HL-60/S4 treated with retinoic acid at 250 ng/mL for 4 days and 3 days (cell line): ENCODE results near the gene AKAP8.
"Not testable (repeated sequence)": the region's sequence is repeated elsewhere in the genome, so short reads cannot be mapped to it uniquely, and the experiment has no call there.

Experiments used
- in situ Hi-C: fragments of 300-500 bp; cut with MboI; formaldehyde crosslinking; loops from 2 replicates; pipeline ENCODE4 v1.7.0; 2022; ENCODE audit warnings: low sequenced_read_pairs

The AKAP8 gene

DNA sequence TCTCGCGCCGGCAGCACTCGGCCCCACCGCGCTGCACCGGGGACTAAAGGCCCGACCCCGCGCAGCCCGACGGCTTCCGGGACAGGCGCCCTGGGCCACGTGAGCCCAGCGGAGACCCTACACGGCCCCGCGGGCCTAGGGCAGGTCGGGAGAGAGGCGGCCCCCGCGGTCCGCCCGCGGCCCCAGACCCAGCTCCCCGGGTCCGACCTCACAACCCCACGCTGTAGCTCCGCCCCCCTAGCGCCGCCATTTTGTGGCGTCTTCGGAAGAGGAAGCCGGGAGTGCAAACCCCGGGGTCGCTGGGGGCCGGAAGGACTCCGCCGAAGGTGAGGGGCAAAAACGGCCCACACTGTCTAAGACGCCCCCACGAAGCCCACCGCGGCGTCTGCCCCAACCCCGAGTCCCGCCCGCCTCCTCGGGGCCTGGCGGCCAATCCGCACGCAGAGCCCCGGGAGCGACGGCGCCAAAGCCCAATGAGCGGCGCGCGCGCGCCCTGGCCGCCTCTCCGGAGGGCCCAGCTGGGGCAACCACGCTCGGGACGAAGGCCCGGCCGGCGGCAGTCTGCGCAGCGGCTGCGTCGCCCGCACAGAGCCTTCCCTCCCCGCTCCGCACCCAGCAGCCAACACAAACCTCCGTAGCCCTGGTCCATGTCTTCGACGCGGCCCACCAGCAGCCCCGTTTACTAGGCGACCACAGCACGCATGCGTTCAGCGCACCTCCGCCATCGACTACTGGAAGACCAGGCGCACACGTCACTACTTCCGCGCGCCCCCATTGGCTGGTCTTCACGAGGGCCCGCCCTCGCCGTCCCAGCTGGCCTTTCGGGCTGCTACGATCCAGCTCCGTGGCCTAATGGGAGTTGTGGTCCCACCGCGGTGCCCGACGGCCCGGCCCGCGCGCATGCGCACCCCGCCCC lies at the start of gene AKAP8:
Gene AKAP8 (minus strand): TSS at position 705 of the 916 bp plus-strand sequence. CDS start 56 bp downstream, at position 649.
- in situ Hi-C loops, result no loop called here

DNA sequence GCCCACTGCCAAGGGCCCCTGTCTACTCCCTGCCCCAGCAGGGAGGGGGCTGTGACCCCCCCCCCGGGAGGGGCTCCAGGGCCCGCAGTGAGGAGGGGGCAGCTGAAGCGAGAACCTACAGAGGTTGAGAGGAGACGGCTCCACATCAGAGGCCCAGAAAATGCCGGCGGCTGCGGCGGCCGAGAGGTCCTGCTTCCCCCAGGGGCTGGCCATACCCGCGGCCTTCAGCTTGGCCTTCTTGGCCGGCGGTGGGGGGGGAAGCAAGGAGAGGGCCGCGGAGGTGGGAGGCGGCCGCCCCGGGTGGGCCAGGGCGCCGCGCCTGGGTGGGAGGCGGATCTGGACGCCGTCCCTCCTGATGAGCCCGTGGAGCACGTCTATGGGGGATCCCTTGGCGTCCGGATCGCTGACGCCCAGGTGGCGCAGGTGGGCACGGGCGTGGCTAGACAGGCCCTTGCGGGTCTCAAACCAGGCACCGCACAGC lies 48.4 kb upstream of the AKAP8 start:
- in situ Hi-C loops, result no loop called here

DNA sequence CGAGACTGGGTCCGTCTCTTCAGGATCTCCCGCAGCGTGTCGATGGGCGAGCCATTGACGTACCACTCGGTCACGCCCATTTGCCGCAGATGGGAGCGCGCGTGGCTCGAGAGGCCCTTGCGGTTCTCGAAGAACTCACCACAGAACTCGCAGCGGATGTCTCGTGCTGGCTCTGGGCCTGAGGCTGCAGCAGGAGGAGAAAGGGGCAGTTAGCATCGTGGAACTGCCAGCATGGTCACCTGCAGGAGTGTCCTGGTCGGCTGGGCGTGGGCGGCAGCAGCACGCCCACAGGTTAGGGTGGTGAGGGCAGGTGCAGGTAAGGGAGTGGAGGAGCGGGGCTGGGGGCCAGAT lies 47.7 kb upstream of the AKAP8 start:
- in situ Hi-C loops, result no loop called here

DNA sequence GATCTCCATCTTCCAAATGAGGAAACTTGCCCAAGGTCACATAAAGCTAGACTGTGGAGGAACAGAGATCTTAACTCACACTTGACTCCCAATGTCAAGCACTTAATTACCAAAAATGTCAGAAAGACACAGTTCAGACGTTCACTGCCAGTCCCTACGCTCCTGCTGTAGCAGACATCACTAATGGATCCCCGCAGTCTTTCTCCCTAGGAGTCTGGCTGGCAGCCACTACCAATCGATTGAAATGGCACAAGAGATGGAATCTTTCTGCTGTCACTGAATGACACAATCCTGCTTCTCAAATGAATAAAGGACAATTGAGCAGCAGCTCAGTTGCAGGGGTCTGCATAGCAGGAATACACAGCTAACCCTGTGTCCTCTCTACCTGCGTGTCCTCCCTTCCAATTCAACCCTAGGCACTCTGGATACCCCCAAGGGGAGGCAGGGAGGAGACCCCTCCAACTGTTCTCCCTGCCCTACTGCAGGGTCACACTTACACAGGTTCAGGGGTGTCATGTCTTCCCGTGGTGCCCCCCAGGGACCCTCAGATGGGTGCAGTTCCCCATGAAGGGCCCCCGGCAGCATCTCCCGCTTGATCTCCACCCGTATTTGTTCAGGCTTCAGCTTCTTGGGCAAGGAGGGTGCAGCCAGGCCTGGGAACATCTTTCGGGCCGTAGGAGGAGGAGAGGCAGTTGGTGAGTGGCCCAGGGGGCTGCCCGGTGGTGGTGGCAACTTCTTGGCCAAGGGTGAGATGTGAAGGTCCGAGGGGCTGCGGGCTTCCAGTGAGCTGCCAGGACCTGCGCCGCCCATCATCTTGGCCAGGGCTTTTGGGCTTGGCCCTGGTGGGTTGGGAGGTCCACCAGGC lies 47.1 kb upstream of the AKAP8 start:
- in situ Hi-C loops, result no loop called here

- in situ Hi-C loops, result no loop called here
Measured at GRCh38 chr19:15425321-15425950, 45.8 kb upstream of the AKAP8 start.

DNA sequence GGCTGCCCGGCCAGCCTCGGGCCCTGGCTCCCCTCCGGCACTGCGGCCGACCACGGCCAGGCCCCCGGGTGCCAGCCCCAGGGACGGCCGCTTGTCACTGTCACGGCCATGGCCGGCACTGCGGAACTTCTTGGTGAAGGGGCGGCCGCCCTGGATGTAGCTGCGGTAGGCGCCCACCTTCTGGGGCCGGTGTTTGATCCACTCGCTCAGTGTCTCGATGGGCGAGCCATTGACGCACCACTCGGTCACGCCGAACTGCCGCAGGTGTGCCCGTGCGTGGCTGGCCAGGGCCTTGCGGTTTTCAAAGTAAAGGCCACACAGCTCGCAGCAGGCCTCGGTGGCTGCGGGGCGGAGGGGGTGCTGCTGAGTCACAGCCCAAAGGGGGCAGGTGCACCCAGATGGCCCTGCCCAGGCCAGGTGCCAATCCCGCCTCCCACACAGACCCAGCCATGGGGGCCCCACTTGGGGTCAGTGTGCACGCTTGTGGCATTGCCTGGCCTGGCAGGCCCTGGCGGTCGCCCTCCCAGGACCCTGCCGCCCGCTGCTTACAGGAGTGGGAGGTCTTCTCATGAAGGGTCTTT lies 45.2 kb upstream of the AKAP8 start:
- in situ Hi-C loops, result no loop called here

DNA sequence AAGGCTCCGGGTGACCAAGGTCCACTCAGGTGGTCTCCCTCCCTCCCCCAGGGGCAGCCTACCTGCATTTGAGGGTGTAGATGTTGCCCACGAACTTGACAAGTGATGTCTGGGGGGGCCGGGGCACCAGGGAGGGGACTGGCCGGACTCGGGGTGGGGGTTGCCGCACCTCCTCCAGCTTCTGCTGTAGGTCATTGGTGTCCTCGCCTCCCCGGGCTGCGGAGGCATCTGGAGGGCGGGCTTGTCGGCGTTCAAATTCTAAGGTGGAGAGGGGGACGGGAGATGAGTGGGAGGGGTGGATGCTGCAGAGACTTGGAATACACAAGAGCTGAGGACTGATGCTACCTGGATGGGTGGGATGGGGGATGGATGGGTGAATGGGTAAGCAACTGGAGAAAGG lies 44.5 kb upstream of the AKAP8 start:
- in situ Hi-C loops, result no loop called here

DNA sequence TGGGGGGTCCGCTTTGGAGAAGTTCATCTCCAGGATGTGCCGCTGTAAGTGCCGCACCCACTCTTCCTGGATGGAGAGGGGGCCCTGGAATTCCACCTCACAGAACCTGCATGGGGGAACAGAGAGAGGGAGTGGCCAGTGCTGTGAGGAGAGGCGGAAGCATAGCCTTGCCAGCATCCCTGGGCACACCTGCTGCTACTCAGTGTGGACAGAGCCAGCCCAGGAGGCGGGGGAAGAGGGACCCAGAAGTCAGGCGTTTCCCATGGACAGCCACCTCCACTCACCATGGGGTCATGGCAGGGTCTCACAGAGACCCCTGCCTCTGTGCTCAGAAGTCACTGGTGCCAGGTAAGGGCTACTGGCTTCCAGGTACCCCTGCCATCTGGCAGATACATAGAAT lies 43.5 kb upstream of the AKAP8 start:
- in situ Hi-C loops, result no loop called here

DNA sequence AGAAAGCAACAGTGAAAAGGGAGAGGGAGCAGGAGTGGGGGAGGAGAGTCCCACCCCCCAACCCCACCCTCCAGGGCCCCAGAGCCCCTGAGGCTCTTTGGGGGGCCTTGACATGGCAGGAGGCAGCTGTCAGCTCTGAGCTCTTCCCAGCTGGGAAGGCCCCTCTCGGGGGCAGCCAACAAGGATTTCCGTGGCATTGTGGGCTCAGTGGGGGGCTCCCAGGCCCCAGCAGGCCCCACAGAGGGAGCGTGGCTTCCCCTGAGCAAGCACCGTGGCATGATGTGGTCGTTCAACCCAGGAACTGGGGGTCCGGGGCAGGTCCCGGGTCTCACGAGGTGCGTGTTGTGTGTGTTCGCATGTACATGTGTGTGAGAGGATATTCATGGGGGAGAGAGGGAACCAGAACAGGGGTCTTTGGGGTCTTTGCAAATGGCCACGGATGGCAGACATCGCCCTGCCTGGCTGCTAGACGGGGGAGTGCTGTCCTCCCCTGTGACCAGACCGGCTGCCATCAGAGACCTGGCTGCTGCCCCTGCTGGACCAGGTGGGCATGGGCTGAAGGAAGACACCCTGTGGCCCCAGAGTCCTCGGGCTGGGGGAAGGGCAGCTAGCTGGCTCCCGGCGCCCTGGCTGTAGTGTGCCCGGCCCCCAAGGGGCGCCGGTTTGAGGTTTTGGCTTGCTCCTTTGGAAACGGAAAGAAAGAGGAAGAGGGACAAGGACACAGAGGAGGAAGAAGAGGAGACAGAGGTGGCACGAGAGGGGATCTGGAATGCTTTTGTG lies 42.9 kb upstream of the AKAP8 start:
- in situ Hi-C loops, result no loop called here

- in situ Hi-C loops, result no loop called here
Measured at GRCh38 chr19:15421721-15422260, 42.2 kb upstream of the AKAP8 start.

DNA sequence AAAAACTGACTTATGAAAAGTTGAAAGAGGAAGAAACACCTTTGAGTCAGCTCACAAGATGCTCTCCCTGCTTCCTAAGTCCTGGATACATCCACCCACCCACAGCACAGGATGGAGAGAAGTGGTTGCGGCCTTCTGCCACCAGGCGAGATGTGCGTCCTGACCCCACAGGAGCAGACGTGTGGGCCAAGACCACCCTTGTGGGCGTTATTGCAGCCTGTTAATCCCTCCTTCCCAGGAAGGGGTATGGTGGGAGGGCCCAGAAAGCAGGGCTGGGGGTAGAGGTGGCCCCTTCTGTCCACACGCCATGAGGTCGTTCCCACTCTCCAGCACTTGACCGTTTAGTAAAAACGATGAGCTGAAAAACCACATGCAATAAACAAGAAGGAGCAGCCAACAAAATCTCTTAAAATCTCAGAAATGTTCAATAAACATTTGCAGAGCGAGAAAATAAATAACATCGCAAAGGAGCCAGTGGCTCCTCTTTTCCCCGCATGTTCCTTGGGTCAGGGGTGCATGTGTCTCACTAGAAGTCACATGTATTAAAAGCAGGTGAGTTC lies 41.6 kb upstream of the AKAP8 start:
- in situ Hi-C loops, result no loop called here

DNA sequence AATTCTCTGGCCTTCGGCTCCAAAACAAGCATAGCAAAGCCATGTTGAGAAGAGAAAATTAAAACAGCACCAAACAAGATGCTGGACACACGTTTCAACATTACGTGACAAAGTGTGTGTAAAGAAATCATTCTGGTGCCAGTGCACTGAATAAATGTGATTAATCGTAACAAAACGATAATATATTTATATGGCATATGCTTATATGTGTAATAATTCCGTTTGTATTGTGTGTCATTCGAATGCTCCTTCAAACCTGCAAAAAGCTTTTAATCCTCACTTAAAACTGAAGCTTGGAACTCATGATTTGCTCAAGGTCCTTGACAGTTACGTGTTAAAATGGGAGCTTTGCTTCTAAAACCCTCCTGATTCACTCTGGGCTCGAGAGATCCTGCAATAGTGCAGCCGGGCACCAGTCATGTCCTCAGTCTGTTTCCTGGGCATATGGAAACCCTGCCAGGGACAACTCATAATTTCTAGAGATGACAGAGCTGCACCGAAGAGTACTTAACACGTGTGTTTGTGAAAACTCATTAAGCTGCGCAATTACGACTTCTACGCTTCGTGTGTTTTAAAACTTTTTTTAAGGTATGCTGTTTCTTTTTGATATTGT lies 39.9 kb upstream of the AKAP8 start:
- in situ Hi-C loops, result no loop called here

DNA sequence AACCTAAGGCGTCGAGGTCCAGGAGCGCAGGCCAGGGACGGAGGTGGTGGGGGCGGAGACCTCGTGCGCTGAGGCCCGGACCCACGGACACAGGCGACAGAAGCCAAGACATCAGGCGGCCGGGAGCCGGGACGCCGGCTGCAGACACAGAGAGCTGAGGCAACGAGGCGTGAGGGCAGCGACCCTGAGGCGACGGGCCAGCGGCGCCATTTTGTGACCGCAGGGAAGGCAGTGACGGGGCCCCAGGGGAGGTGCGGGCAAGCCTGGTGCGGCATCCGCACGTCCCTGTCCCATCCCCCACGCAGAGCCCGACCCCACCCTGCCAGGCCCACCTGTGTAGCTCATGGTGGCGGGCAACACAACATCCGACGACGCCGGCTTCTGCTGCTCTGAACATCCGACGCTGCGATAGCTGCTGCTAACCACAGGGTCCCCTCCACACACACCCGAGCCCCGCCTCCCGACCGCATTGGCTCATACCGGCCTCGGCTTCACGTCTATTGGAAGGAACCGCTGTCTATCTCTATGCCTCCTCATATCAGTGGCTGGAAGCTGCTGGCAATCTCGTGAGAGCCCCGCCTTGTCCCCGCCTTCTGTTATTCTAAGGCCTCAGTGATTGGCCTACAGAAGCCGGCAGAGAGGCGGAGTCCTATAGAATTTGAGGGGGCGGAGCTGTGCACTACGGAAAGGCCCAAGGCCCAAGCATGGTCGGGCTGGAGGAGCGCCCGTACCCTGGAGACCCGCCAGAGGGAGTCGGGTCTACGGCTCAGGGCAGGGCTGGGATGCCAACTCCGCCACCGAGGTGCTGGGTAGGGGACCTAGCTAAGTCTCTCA lies 39.2 kb upstream of the AKAP8 start, which contains the start of gene AKAP8L:
Gene AKAP8L (minus strand): TSS at position 410 of the 834 bp plus-strand sequence. CDS start 65 bp downstream, at position 345.
- in situ Hi-C loops, result no loop called here

DNA sequence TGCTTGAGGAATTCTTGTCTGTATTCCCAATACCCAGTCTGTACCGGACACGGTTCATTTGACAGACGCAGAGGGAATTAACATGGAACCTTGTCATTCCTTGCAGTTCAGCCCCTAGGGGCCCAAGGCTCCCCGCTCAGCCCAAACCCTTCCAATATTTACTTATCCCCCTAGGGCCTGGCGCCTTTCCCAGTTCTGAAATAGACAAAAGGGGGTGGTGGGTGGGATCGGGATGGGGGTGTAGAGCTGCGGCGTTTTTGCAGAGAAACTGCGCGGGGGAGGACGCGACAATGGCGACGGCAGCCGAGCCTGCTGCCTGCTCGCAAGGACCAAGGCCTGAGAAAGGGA lies 38.6 kb upstream of the AKAP8 start:
- in situ Hi-C loops, result no loop called here

- in situ Hi-C loops, result no loop called here
Measured at GRCh38 chr19:15417699-15418098, 38.1 kb upstream of the AKAP8 start.

DNA sequence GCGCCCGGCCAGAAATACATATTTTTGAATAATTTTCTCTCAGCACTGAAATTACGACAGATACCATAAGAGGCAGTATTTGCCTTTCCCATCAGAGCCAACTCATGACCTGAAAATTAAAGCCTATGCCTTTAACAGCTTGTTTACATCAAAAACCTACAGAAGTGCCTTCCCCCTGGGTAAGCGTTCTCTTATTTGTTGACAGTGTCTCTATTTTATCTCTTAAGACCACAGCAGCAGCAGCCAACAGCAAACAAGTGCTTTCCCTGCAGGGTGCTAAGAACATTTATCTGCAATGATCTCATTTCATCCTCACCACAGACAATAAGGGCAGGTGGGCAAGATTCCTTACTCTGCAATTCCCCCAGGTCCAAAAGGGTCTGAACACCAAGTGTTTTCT lies 33.2 kb upstream of the AKAP8 start:
- in situ Hi-C loops, result no loop called here

DNA sequence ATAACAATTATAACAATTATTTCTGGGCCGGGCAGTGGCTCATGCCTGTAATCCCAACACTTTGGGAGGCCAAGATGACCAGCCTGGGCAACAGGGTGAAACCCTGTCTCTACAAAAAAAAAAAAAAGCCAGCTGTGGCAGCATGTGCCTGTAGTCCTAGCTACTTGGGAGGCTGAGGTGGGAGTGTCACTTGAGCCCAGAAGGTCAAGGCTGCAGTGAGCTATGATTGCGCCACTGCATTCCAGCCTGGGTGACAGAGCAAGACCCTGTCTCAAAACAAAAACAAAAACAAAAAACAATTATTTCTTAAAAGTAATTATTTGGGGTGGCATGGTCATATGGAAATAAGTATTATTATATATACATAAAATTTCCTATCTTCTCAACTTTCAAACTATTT lies 31.8 kb upstream of the AKAP8 start:
- in situ Hi-C loops, result not testable (repeated sequence)

DNA sequence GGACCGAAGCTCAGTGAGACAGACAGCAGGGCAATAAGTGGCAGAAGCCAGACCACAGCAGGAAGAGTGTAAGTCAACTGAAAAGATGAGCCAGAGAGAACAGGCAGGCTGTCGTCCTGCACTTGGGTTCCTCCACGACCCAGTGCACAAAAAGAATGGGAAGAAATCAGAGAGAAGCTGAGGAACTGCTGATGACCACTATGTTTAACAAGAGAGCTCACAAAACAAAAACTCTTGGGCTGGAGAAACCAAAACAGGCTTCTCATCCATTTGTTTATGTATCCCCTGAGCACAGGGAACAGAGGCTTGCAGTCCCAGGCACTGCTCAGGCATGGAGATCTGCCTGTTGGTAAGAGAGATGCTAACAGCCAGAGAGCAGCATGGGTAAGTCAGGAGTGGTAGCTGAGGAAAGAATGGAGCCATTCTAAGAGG lies 25.2 kb upstream of the AKAP8 start:
- in situ Hi-C loops, result no loop called here
